Mammary epithelial cell (primary cell): ENCODE data around the gene C3orf20.

Source experiments
- EZH2 ChIP-seq: IDR thresholded peaks from 2 replicates; pipeline ENCODE4 v1.6.1; 2012; ENCODE audit warnings: low read length, inconsistent platforms, borderline replicate concordance
- TF ChIP-seq, protein P1 (sequence below), 2 donors: IDR thresholded peaks in 1 of 2; conservative IDR thresholded peaks in 1 of 2; 2 replicates each; pipeline ENCODE4 v1.5.1; 2011 to 2012; ENCODE audit warnings: inconsistent platforms in 2 of 2, low read length in 2 of 2, mild to moderate bottlenecking in 2 of 2, control low read depth in 1 of 2, low read depth in 1 of 2; ENCODE audit not compliant: insufficient read depth in 1 of 2; ENCODE audit errors: extremely low read depth in 1 of 2

DNA sequence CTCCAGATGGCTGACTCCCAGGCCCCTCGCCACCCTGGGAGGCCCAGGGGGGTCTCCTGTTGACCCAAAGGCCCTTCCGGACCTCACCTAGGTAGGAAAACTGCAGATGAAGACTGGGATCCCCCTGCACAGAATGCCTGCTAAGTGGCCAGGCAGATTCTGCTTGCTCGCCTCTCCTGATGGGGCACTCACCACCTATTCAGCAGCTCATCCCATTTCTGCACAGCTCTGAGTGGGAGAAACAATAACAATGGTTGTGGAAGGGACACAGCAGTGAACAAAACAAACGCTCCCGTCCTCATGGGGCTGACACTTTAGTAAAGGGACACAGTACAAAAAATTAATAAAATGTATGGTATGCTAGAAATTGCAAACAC lies 118.9 kb downstream of the C3orf20 start:
- TF ChIP-seq, protein P1, sequence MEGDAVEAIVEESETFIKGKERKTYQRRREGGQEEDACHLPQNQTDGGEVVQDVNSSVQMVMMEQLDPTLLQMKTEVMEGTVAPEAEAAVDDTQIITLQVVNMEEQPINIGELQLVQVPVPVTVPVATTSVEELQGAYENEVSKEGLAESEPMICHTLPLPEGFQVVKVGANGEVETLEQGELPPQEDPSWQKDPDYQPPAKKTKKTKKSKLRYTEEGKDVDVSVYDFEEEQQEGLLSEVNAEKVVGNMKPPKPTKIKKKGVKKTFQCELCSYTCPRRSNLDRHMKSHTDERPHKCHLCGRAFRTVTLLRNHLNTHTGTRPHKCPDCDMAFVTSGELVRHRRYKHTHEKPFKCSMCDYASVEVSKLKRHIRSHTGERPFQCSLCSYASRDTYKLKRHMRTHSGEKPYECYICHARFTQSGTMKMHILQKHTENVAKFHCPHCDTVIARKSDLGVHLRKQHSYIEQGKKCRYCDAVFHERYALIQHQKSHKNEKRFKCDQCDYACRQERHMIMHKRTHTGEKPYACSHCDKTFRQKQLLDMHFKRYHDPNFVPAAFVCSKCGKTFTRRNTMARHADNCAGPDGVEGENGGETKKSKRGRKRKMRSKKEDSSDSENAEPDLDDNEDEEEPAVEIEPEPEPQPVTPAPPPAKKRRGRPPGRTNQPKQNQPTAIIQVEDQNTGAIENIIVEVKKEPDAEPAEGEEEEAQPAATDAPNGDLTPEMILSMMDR (conservative IDR thresholded peaks at IDR 0.05 in 1 of 2, IDR thresholded peaks at IDR 0.05 in 1 of 2; ENCODE audit: extremely low read depth in 1 of 2, insufficient read depth in 1 of 2, low read depth in 1 of 2, low read length in 2 of 2), result no peak
- no peak for TF ChIP-seq EZH2
